Peyer's patch (tissue), 4 donors: ENCODE data around the gene ZNF860. TPM values are rescaled to one million over a fixed set of nuclear protein-coding genes. Genes with fewer than 3 reads are reported as not detected.

Source experiments
- DNase-seq, 3 donors: peaks; one replicate each; pipeline ENCODE4 v3.0.0-alpha.2; 2017 to 2019
- H3K27ac ChIP-seq, 4 donors: fragments of 200-600 bp; sonication (generic); one replicate each; pipeline ENCODE4 v1.5.1; 2016 to 2019
- H3K27me3 ChIP-seq, 2 donors: fragments of 200-600 bp; sonication (generic); one replicate each; pipeline ENCODE4 v1.5.1; 2019
- H3K36me3 ChIP-seq, 3 donors: fragments of 200-600 bp; sonication (generic); one replicate each; pipeline ENCODE4 v1.5.1; 2016 to 2019
- H3K4me1 ChIP-seq, 4 donors: fragments of 200-600 bp; sonication (generic); one replicate each; pipeline ENCODE4 v1.5.1; 2016 to 2019
- H3K4me3 ChIP-seq, 4 donors: fragments of 200-600 bp; sonication (generic); 1 replicate in 3 of 4; 2 replicates in 1 of 4; pipeline ENCODE4 v1.5.1; 2016 to 2019; ENCODE audit warnings: mild to moderate bottlenecking in 1 of 4
- H3K9me3 ChIP-seq, 4 donors: fragments of 200-600 bp; sonication (generic); one replicate each; pipeline ENCODE4 v1.5.1; 2016 to 2019; ENCODE audit warnings: mild to moderate bottlenecking in 1 of 4
- POLR2A ChIP-seq, 2 donors: fragments of 450-650 bp; IDR thresholded peaks; one replicate each; pipeline ENCODE4 v1.5.1; 2017; ENCODE audit warnings: antibody characterized with exemption in 2 of 2, mild to moderate bottlenecking in 2 of 2, moderate library complexity in 2 of 2
- total RNA-seq, 4 donors: library from RNA; depleted of rRNA; stranded (reverse); fragments of >200 nt; gene quantifications; one replicate each; pipeline ENCODE4 v1.1.0, GENCODE V29; 2016
- TF ChIP-seq, protein P1 (sequence below), 6 experiments: fragments of 450-650 bp in 4 of 6; fragments of 200-600 bp in 2 of 6; sonication (generic) in 1 of 6; IDR thresholded peaks; one replicate each; pipeline ENCODE4 v1.5.1; 2017 to 2019; ENCODE audit warnings: antibody characterized with exemption in 6 of 6, mild to moderate bottlenecking in 3 of 6, moderate library complexity in 1 of 6

Gene ZNF860
- total RNA-seq, 4 donors from 2014 or later = 0.80 to 10.7 TPM; not detected in 2

DNA sequence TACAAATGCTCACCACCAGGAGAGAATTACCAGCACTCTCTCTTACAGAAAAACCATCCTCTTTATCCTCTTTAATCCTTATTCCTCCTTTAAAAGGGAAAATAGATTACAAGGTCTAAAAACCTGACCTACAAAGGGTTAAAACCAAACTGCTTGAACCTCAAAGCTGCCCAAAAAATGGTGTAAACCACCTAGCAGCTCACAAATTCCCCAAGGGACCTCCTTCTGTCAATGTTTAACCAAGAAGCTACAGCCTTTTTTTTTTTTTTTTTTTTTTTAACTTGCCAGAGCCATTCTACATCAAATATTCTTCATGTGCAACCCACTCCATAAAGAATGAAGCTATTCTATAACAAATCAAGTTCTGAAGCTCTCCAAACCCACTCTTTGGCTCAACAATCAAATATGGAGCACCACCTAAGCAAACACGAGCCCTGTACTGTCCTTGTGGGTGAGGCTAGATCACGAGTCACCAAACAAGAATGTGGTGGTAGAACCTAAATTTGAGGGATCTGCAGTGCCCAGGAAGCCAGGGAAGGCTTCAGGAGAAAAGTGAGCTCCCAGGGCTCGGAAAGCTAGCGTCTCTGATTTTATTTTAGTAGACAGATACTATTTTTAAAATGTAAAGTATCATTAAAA, 20.6 kb upstream of the ZNF860 start:
- Histone ChIP-seq H3K27me3 (no peaks in the 10 kb centered on the region), H3K36me3 (no peaks in the 10 kb centered on the region), H3K4me1 (peaks cover 0 to 21% (median 10%) of the 10 kb centered on the region in 4 donors), H3K9me3 (peaks cover 0 to 2% (median 0%) of the 10 kb centered on the region in 4 donors), H3K27ac (peak overlapping the region in 3 of 4 donors; percentile 50 to 75 (median 62)), H3K4me3 (no peak overlapping the region)
- no peak for DNase-seq
- no peak for TF ChIP-seq POLR2A (IDR thresholded peaks at IDR 0.05)
- TF ChIP-seq, protein P1, sequence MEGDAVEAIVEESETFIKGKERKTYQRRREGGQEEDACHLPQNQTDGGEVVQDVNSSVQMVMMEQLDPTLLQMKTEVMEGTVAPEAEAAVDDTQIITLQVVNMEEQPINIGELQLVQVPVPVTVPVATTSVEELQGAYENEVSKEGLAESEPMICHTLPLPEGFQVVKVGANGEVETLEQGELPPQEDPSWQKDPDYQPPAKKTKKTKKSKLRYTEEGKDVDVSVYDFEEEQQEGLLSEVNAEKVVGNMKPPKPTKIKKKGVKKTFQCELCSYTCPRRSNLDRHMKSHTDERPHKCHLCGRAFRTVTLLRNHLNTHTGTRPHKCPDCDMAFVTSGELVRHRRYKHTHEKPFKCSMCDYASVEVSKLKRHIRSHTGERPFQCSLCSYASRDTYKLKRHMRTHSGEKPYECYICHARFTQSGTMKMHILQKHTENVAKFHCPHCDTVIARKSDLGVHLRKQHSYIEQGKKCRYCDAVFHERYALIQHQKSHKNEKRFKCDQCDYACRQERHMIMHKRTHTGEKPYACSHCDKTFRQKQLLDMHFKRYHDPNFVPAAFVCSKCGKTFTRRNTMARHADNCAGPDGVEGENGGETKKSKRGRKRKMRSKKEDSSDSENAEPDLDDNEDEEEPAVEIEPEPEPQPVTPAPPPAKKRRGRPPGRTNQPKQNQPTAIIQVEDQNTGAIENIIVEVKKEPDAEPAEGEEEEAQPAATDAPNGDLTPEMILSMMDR (IDR thresholded peaks at IDR 0.05) = no peak

DNA sequence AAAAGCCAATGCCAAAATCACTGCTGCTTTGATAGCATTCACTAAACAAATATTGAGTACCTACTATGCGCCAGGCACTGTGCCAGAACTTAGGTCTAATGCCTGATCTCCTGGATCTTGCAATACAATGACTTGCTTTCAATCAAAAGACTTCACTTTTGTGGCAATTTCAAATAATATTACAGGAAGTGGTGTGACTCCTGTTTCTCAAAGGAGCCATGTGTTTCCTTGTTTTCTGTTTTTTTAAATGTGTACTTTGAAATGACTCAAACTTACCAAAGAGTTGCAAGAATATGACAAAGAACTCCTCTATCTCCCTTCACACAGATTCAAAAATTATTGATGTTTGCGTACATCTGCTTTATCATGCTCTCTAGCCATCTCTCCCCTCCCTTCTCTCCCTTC, 18.7 kb upstream of the ZNF860 start:
- H3K4me3 ChIP-seq = no peak overlapping the region
- no peak for DNase-seq
- H3K9me3 ChIP-seq = no peaks in the 10 kb centered on the region
- H3K27me3 ChIP-seq = no peaks in the 10 kb centered on the region
- no peak overlapping the region for H3K27ac ChIP-seq
- peaks cover 0 to 21% (median 10%) of the 10 kb centered on the region in 4 donors for H3K4me1 ChIP-seq
- TF ChIP-seq, protein P1 (IDR thresholded peaks at IDR 0.05) = no peak
- no peaks in the 10 kb centered on the region for H3K36me3 ChIP-seq

DNA sequence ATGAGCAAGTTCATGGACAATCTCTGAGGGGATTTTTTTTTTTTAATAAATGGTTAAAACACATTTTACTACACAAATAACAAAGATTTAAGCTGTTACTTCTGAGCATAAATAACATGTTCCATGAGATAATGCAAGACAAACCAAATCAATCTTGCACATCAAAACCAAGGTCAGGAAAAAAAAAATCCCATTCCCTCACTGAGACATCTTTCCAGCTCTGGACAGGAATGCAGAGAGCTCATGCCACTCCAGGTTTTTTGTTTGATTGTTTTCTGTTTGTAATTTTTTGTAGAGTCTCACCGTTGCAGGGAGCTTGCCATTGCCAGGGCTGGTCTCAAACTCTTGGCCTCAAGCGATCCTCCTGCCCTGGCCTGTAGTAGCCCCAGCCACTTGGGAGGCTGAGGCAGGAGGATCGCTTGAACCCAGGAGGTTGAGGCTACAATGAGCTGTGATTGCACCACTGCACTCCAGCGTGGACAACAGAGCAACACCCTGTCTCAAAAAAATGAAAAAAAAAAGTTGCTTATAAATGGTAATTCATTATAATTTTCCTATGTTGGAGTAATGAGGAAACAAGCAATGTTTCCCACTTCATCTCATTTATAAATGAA, 14.5 kb upstream of the ZNF860 start:
- peaks cover 0 to 8% (median 4%) of the 10 kb centered on the region in 4 donors for H3K4me1 ChIP-seq
- TF ChIP-seq, protein P1 (IDR thresholded peaks at IDR 0.05) = no peak
- TF ChIP-seq POLR2A (IDR thresholded peaks at IDR 0.05) = no peak
- no peak for DNase-seq
- H3K27me3 ChIP-seq = no peaks in the 10 kb centered on the region
- H3K9me3 ChIP-seq = no peaks in the 10 kb centered on the region
- peak overlapping the region in 2 of 4 donors; percentile 44 to 71 for H3K27ac ChIP-seq
- no peaks in the 10 kb centered on the region for H3K36me3 ChIP-seq
- H3K4me3 ChIP-seq = no peak overlapping the region

DNA sequence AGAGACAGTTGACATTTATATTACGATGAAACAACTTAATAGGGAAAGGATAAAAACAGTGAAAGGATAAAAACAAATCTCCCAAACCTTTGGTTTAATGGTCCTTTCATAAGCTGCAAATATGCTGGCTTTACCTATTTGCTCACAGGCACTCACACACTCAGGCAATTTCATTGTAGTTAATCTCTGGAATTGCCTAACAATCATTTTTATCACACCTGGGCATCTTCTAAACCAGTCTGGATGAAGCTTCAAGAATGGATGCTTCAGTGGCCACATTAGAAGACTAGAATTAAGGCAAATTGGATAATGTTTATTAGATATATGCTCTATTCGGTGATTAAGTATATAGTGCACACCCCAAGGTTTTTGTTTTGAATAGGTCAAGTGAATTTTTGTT, 14.0 kb upstream of the ZNF860 start:
- Histone ChIP-seq H3K4me3 (no peak overlapping the region), H3K36me3 (no peaks in the 10 kb centered on the region), H3K27me3 (no peaks in the 10 kb centered on the region), H3K4me1 (peaks cover 0 to 6% (median 1%) of the 10 kb centered on the region in 4 donors), H3K27ac (peak overlapping the region in 2 of 4 donors; percentile 50 to 71), H3K9me3 (no peaks in the 10 kb centered on the region)
- no peak for TF ChIP-seq POLR2A (IDR thresholded peaks at IDR 0.05)
- TF ChIP-seq, protein P1 (IDR thresholded peaks at IDR 0.05) = no peak
- DNase-seq = no peak

DNA sequence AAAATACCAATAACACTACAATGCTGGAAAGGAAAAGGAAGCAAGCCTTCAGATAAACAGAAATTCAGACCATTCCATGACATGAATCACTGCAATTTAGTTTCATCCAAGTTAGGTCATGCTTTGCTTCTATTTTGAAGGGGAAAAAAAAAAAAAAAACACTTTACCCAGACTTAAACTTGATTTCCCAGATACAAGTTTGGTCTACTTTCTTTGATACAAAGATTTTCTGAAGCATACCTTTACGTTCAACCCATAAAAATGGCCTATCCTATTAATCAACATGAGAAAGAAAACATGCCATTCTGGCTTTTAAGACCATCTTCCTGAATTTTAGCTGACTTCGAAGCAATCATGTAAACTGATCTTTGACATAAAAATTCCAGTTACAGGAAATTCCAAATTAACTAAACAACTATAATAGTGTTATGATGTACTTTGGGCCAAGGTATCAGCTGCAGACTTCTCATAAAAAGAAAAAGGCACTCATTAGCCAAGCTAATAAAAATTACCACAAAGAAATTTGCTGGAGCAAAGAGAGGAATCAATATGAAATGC, 13.1 kb upstream of the ZNF860 start:
- Histone ChIP-seq H3K27me3 (no peaks in the 10 kb centered on the region), H3K4me1 (peaks cover 0 to 6% (median 0%) of the 10 kb centered on the region in 4 donors), H3K36me3 (no peaks in the 10 kb centered on the region), H3K27ac (peak overlapping the region; percentile 3 to 71 (median 48)), H3K4me3 (no peak overlapping the region), H3K9me3 (no peaks in the 10 kb centered on the region)
- DNase-seq = no peak
- TF ChIP-seq, protein P1 (IDR thresholded peaks at IDR 0.05) = no peak
- TF ChIP-seq POLR2A (IDR thresholded peaks at IDR 0.05) = no peak
